Astrocyte of the cerebellum (primary cell): ENCODE results near the gene IFNLR1.

Experiments
- DNase-seq: peaks from one replicate; pipeline ENCODE4 v3.0.0-alpha.2; 2011; ENCODE audit warnings: low read depth
- H3K4me3 ChIP-seq: 2 replicates; pipeline ENCODE4 v1.5.1; 2011; ENCODE audit warnings: mild to moderate bottlenecking, low read depth, low read length, moderate library complexity
- CTCF ChIP-seq: IDR thresholded peaks from 2 replicates; pipeline ENCODE4 v1.5.1; 2012; ENCODE audit warnings: low read length, low read depth, moderate library complexity, mild to moderate bottlenecking; ENCODE audit errors: missing control alignments
- in situ Hi-C: cut with HindIII; loops from 2 replicates; pipeline ENCODE4 v1.10.0; 2017; ENCODE audit warnings: low sequenced_read_pairs

The IFNLR1 gene

GRCh38 chr1:24206083-24206464 lies 19.0 kb upstream of the IFNLR1 start:
- DNase-seq, result no peak
- H3K4me3 ChIP-seq, result no peak overlapping the region
- no peak for TF ChIP-seq CTCF
- in situ Hi-C loops, result no loop called here

GRCh38 chr1:24205345-24206082 lies 18.4 kb upstream of the IFNLR1 start:
- TF ChIP-seq CTCF, result no peak
- DNase-seq, result no peak
- no peak overlapping the region for H3K4me3 ChIP-seq
- in situ Hi-C loops, result no loop called here

DNA sequence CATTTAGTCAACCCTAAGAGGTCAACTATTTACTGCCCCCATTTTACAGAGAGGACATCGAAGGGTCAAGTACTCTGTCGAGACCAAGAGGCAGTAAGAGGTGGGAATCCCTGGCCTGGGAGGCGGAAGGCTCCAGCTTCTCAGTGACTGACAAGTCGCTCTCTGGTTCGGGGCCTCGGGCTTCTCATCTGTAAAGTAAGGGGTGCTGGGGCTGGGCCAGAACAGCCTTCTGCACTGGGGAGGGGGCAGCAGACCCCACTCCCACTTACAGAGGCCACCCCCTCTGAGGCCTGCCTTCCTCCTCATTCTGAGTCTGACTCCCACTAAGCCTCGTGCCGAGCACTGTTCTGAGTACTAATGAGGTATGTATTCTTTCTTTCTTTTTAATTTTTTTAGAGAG lies 17.0 kb upstream of the IFNLR1 start:
- no peak for TF ChIP-seq CTCF
- in situ Hi-C loops, result no loop called here
- no peak overlapping the region for H3K4me3 ChIP-seq
- no peak for DNase-seq

- no peak for DNase-seq
- no peak overlapping the region for H3K4me3 ChIP-seq
- TF ChIP-seq CTCF, result no peak
- in situ Hi-C loops, result no loop called here
Observed at GRCh38 chr1:24203404-24203803, 16.3 kb upstream of the IFNLR1 start.

- in situ Hi-C loops, result no loop called here
- TF ChIP-seq CTCF, result no peak
- H3K4me3 ChIP-seq, result no peak overlapping the region
- DNase-seq, result no peak
Observed at GRCh38 chr1:24202987-24203386, 15.9 kb upstream of the IFNLR1 start.

DNA sequence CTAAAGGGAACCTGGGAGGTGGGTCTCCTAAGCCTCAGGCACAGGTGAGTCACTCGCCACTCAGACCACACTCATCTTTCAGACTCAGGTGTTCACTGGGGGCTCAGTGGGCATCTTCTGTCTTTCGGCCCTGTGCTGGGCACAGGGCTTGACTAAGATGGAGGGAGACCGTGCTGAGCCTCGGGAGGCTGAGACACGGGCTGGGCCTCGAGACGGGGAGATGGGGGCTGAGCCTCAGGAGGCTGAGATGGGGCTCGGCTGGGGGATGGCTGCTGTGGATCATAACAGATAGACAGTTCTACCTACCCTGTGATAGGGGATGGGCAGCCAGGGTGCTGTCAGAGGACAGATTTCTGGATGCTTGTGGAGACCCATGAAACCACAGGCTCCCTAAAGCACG lies 15.5 kb upstream of the IFNLR1 start:
- no peak for DNase-seq
- H3K4me3 ChIP-seq, result no peak overlapping the region
- no peak for TF ChIP-seq CTCF
- in situ Hi-C loops, result no loop called here
